Fibroblast of lung (primary cell): ENCODE data around the gene C2orf81. TPM values are rescaled to one million over a fixed set of nuclear protein-coding genes. Genes with fewer than 3 reads are reported as not detected.

Experiments used
- DNase-seq, 2 donors: peaks; one replicate each; pipeline versions ENCODE4 v3.0.0 to v3.0.0-alpha.2; 2010; ENCODE audit warnings: low read depth in 2 of 2
- H2AFZ ChIP-seq: 2 replicates; pipeline ENCODE4 v1.5.1; 2012; ENCODE audit warnings: low read length, control low read depth, inconsistent platforms
- H3K27ac ChIP-seq: 2 replicates; pipeline ENCODE4 v1.5.1; 2011; ENCODE audit warnings: low read length, control low read depth; ENCODE audit not compliant: insufficient read depth
- H3K27me3 ChIP-seq: 2 replicates; pipeline ENCODE4 v1.5.1; 2011; ENCODE audit warnings: mild to moderate bottlenecking, low read length; ENCODE audit not compliant: control insufficient read depth, insufficient read depth
- H3K36me3 ChIP-seq: 2 replicates; pipeline ENCODE4 v1.5.1; 2011; ENCODE audit warnings: low read length; ENCODE audit not compliant: control insufficient read depth, insufficient read depth
- H3K4me1 ChIP-seq: 2 replicates; pipeline ENCODE4 v1.5.1; 2011; ENCODE audit warnings: low read length; ENCODE audit not compliant: control insufficient read depth, insufficient read depth; ENCODE audit errors: extremely low read depth
- H3K4me2 ChIP-seq: 2 replicates; pipeline ENCODE4 v1.5.1; 2011; ENCODE audit warnings: low read length, control low read depth; ENCODE audit not compliant: insufficient read depth; ENCODE audit errors: extremely low read depth
- H3K4me3 ChIP-seq, 4 experiments: fragments of 200-600 bp in 1 of 4; sonication (generic) in 1 of 4; replicated peaks in 1 of 4; 2 replicates each; pipeline ENCODE4 v1.5.1; 2011 to 2016; ENCODE audit warnings: low read length in 4 of 4, low read depth in 3 of 4, mild to moderate bottlenecking in 3 of 4, control low read depth in 2 of 4, inconsistent platforms in 1 of 4, mixed read lengths in 1 of 4; ENCODE audit not compliant: insufficient read depth in 1 of 4; ENCODE audit errors: control extremely low read depth in 1 of 4
- H3K79me2 ChIP-seq: 2 replicates; pipeline ENCODE4 v1.5.1; 2012; ENCODE audit warnings: mild to moderate bottlenecking, low read length, inconsistent platforms; ENCODE audit not compliant: control insufficient read depth, insufficient read depth
- H3K9ac ChIP-seq: 2 replicates; pipeline ENCODE4 v1.5.1; 2011; ENCODE audit warnings: mild to moderate bottlenecking, low read length, control low read depth; ENCODE audit not compliant: insufficient read depth
- H3K9me3 ChIP-seq: 2 replicates; pipeline ENCODE4 v1.5.1; 2012; ENCODE audit warnings: low read depth, low read length; ENCODE audit not compliant: control insufficient read depth, insufficient read depth
- H4K20me1 ChIP-seq: 2 replicates; pipeline ENCODE4 v1.5.1; 2011; ENCODE audit warnings: low read length; ENCODE audit not compliant: control insufficient read depth, insufficient read depth; ENCODE audit errors: extremely low read depth
- CTCF ChIP-seq, 2 donors: IDR thresholded peaks in 1 of 2; conservative IDR thresholded peaks in 1 of 2; 1 replicate in 1 of 2; 2 replicates in 1 of 2; pipeline ENCODE4 v1.5.1; 2011 to 2012; ENCODE audit warnings: low read length in 2 of 2, control low read depth in 1 of 2, inconsistent platforms in 1 of 2, low read depth in 1 of 2, mild to moderate bottlenecking in 1 of 2
- EZH2 ChIP-seq: IDR thresholded peaks from 2 replicates; pipeline ENCODE4 v1.5.1; 2012; ENCODE audit warnings: low read length, control low read depth, mild to moderate bottlenecking; ENCODE audit errors: missing control alignments
- polyA plus RNA-seq, 2 donors: library from polyadenylated mRNA; depleted of rRNA in 1 of 2; stranded (reverse) in 1 of 2; unstranded in 1 of 2; fragments of >200 nt; gene quantifications; 2 replicates each; pipeline ENCODE4 v1.2.1, GENCODE V29; 2011 to 2012; ENCODE audit warnings: missing spikeins in 1 of 2
- total RNA-seq: library from RNA; depleted of rRNA; stranded (reverse); fragments of >200 nt; gene quantifications from 2 replicates; pipeline ENCODE4 v1.2.1, GENCODE V29; 2014

Gene C2orf81
- total and polyA plus RNA-seq, 2 donors (not counting 1 experiment from before 2014, with no cell fraction given) = 0.25 to 1.5 TPM

DNA sequence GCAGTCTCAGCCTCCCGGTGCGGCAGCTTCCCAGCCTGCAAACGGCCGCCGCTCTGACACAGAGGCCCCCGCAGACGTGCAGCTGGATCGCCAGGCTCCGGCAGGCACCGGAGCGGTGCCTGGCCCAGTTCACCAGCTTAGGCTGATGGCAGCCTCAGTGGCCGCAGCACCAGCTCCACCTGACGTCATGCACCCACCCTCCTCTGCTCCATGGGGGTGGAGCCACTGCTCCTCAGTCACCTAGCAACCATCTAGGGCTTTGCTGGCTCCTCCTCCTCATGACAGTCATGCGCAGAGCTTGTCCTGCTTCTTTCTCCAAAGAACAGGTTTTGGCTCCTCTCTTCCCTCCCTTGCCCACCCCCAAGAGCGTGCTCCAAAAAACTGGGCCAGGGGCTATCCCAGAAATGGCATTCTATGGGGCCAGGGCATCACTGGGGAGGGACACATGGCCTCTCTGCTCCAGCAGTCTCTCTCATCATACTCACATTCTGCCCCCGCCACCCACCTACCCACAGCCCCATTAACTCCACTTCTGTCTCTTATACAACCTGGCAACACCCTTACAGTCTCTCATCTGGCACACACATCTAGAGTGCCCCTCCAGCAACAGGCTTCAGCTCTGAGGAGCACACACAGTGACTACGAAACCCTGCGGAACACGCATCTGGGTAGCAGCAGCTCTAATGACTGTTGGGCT, 46.8 kb downstream of the C2orf81 start:
- no peaks in the 10 kb centered on the region for H3K9me3 ChIP-seq
- peak; percentile 54 to 83 for DNase-seq
- H3K9ac ChIP-seq = peak overlapping the region; percentile 4
- no peaks in the 10 kb centered on the region for H4K20me1 ChIP-seq
- H3K79me2 ChIP-seq = peaks cover 23% of the 10 kb centered on the region
- H3K27me3 ChIP-seq = no peaks in the 10 kb centered on the region
- H3K4me3 ChIP-seq = peak overlapping the region in 1 of 4 experiments; percentile 17
- no peak overlapping the region for H3K27ac ChIP-seq
- peaks cover 15% of the 10 kb centered on the region for H3K36me3 ChIP-seq
- TF ChIP-seq CTCF (conservative IDR thresholded peaks at IDR 0.05 in 1 of 2, IDR thresholded peaks at IDR 0.05 in 1 of 2; ENCODE audit: low read depth in 1 of 2, low read length in 2 of 2) = no peak
- TF ChIP-seq EZH2 = no peak
- H3K4me2 ChIP-seq = no peak overlapping the region
- H3K4me1 ChIP-seq = peaks cover 5% of the 10 kb centered on the region
- no peak overlapping the region for H2AFZ ChIP-seq

DNA sequence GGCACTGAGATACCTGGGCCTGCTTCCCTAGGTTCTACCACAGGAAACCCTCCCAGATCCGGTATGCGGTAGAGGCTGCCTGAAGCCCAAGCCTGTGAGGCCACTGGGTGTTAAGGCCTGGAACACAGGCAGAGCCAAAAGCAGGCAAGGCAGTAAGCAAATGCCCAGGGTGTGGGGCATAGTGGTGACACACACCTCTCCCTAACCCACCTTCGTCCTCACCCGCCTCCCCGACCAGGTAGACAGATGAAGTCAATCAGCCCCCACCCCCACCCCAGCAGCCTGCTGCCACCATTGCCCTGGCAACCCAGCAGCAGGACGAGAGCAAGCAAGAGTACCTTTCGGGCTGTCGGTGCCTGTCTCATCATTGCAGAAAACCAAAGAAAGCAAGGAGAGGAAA, 47.4 kb downstream of the C2orf81 start:
- peak overlapping the region in 1 of 4 experiments; percentile 17 for H3K4me3 ChIP-seq
- peaks cover 16% of the 10 kb centered on the region for H3K79me2 ChIP-seq
- TF ChIP-seq EZH2 (no peak), CTCF (conservative IDR thresholded peaks at IDR 0.05 in 1 of 2, IDR thresholded peaks at IDR 0.05 in 1 of 2; ENCODE audit: low read depth in 1 of 2, low read length in 2 of 2) (no peak)
- no peak overlapping the region for H3K27ac ChIP-seq
- H3K27me3 ChIP-seq = no peaks in the 10 kb centered on the region
- DNase-seq = no peak
- no peaks in the 10 kb centered on the region for H4K20me1 ChIP-seq
- peaks cover 19% of the 10 kb centered on the region for H3K36me3 ChIP-seq
- H2AFZ ChIP-seq = no peak overlapping the region
- no peaks in the 10 kb centered on the region for H3K9me3 ChIP-seq
- no peak overlapping the region for H3K4me2 ChIP-seq
- H3K9ac ChIP-seq = peak overlapping the region; percentile 4
- peaks cover 3% of the 10 kb centered on the region for H3K4me1 ChIP-seq

GRCh38 chr2:74373221-74373676, 48.2 kb downstream of the C2orf81 start:
- Histone ChIP-seq H3K27ac (no peak overlapping the region), H3K9me3 (no peaks in the 10 kb centered on the region), H3K27me3 (no peaks in the 10 kb centered on the region), H3K79me2 (peaks cover 9% of the 10 kb centered on the region), H4K20me1 (no peaks in the 10 kb centered on the region), H3K4me2 (no peak overlapping the region), H3K4me3 (no peak overlapping the region), H2AFZ (no peak overlapping the region), H3K9ac (no peak overlapping the region), H3K36me3 (peaks cover 19% of the 10 kb centered on the region), H3K4me1 (peaks cover 3% of the 10 kb centered on the region)
- TF ChIP-seq EZH2 (no peak), CTCF (conservative IDR thresholded peaks at IDR 0.05 in 1 of 2, IDR thresholded peaks at IDR 0.05 in 1 of 2; ENCODE audit: low read depth in 1 of 2, low read length in 2 of 2) (no peak)
- DNase-seq = no peak
